Body of pancreas (tissue), 4 donors: Measurements from ENCODE around the gene ARHGAP15. TPM values are rescaled to one million over a fixed set of nuclear protein-coding genes. Genes with fewer than 3 reads are reported as not detected.

Source experiments
- ATAC-seq: fragments of 150-250 bp; one replicate; pipeline ENCODE4 v1.9.1; 2016
- DNase-seq, 4 donors: peaks; one replicate each; pipeline ENCODE4 v3.0.0-alpha.2; 2019
- H3K27ac ChIP-seq, 4 donors: fragments of 200-600 bp; sonication (generic); 1 replicate in 3 of 4; 2 replicates in 1 of 4; pipeline versions ENCODE4 v1.5.1 to v1.6.1; 2016 to 2019; ENCODE audit warnings: mild to moderate bottlenecking in 1 of 4, mixed read lengths in 1 of 4, moderate library complexity in 1 of 4
- H3K27me3 ChIP-seq, 2 donors: fragments of 200-600 bp; sonication (generic); one replicate each; pipeline ENCODE4 v1.6.0; 2016; ENCODE audit warnings: mild to moderate bottlenecking in 1 of 2
- H3K36me3 ChIP-seq, 2 donors: fragments of 200-600 bp; sonication (generic); replicated peaks in 1 of 2; 2 replicates each; pipeline ENCODE4 v1.5.1; 2016; ENCODE audit warnings: low read depth in 2 of 2; ENCODE audit not compliant: insufficient read depth in 1 of 2
- H3K4me1 ChIP-seq: fragments of 200-600 bp; sonication (generic); one replicate; pipeline ENCODE4 v1.6.0; 2016
- H3K4me3 ChIP-seq, 2 donors: fragments of 200-600 bp; sonication (generic); 1 replicate in 1 of 2; 2 replicates in 1 of 2; pipeline ENCODE4 v1.5.1; 2016 to 2019
- H3K9me3 ChIP-seq, 3 donors: fragments of 200-600 bp; sonication (generic); 1 replicate in 2 of 3; 2 replicates in 1 of 3; pipeline ENCODE4 v1.5.1; 2016
- CTCF ChIP-seq, 7 experiments: fragments of 450-650 bp in 4 of 7; fragments of 200-600 bp in 3 of 7; sonication (generic) in 3 of 7; IDR thresholded peaks; one replicate each; pipeline ENCODE4 v1.5.1; 2016 to 2019; ENCODE audit warnings: antibody characterized with exemption in 7 of 7
- POLR2A ChIP-seq, 3 donors: fragments of 450-650 bp; IDR thresholded peaks; one replicate each; pipeline ENCODE4 v1.6.1; 2016; ENCODE audit warnings: antibody characterized with exemption in 3 of 3, mild to moderate bottlenecking in 2 of 3
- WGBS, 2 donors: methylation state at CpG; one replicate each; pipeline ENCODE4 v1.1.5; 2017; 5-methylcytosine and 5-hydroxymethylcytosine counted together
- intact Hi-C: fragments of 100-400 bp; cut with DNase I; formaldehyde crosslinking; loops from one replicate; pipeline ENCODE4 v1.15.1; 2023
- total RNA-seq, 2 donors: library from RNA; depleted of rRNA; stranded (reverse); fragments of >200 nt; gene quantifications; one replicate each; pipeline ENCODE4 v1.1.0, GENCODE V29; 2016

Gene ARHGAP15
- total RNA-seq, 2 donors from 2014 or later, result 1.3 TPM; not detected in 1

DNA sequence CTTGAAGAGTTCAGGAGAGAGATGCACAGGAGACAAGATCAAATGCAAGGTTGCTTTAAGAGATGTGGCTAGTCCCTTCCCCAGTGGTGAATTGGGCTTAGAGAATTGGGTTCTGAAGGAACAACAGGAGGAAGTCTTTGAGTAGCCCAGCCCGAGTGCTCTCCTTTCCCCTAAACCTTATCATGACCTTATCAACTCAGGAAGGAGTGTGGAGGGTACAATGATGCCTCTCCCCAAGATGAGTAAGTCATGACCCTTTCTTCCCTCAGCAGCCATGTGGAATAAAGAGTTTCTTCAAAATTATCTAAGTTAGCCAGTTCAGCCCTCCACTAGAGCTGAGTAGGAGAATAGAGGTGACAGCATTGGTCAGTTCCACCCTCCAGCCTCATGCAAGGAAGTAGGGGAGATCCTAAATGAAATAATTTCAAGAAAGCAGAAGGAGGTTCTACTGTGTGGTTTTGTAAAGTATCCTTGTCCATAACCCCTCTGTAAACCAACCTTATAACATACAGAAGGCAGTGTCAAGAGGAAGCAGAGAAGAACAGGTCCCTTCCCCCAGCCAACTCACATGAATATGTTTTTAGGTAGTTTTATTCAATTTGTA is 88.4 kb downstream of the ARHGAP15 start:
- ATAC-seq, result no peak

GRCh38 chr2:143218621-143219020 is 89.4 kb downstream of the ARHGAP15 start:
- WGBS, 2 donors, result 77 to 89% methylated on average over 6 of the region's 6 CpGs
- Histone ChIP-seq H3K36me3 (no peaks in the 10 kb centered on the region), H3K27me3 (no peaks in the 10 kb centered on the region), H3K4me3 (no peak overlapping the region), H3K4me1 (no peaks in the 10 kb centered on the region), H3K27ac (no peak overlapping the region), H3K9me3 (no peaks in the 10 kb centered on the region)
- ATAC-seq (no peak), DNase-seq (no peak)
- TF ChIP-seq POLR2A (IDR thresholded peaks at IDR 0.05), result no peak
- no peak for TF ChIP-seq CTCF (IDR thresholded peaks at IDR 0.05)
- intact Hi-C loops, result no loop called here

More for the DNA sequence above, 88.4 kb downstream of the ARHGAP15 start:
- H3K9me3 ChIP-seq, result no peaks in the 10 kb centered on the region
- H3K4me3 ChIP-seq, result no peak overlapping the region
- H3K27ac ChIP-seq, result no peak overlapping the region
- no peak for DNase-seq
- no peak for TF ChIP-seq POLR2A (IDR thresholded peaks at IDR 0.05)
- TF ChIP-seq CTCF (IDR thresholded peaks at IDR 0.05), result no peak
- no peaks in the 10 kb centered on the region for H3K4me1 ChIP-seq
- 52 to 80% methylated on average over 1 of the region's 1 CpG for WGBS, 2 donors
- H3K27me3 ChIP-seq, result no peaks in the 10 kb centered on the region
- intact Hi-C loops, result no loop called here
- H3K36me3 ChIP-seq, result no peaks in the 10 kb centered on the region

DNA sequence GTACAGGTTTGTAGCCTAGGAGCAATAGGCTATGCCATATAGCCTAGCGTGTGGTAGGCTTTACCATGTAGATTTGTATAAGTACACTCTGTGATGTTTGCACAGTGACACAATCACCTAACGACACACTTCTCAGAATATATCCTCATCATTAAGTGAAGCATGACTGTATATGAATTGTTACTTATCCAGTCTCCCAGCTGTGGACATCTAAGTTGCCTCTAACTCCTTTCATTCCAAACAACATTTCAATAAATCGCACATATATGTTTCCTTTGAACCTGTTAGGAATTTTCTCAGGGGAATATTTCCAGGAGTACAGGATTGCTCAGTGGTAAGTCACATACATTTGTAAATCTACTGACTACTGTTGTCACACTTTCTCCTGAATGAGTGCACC is 90.0 kb downstream of the ARHGAP15 start:
- 67 to 82% methylated on average over 3 of the region's 3 CpGs for WGBS, 2 donors
- Histone ChIP-seq H3K4me1 (no peaks in the 10 kb centered on the region), H3K27me3 (no peaks in the 10 kb centered on the region), H3K4me3 (no peak overlapping the region), H3K27ac (no peak overlapping the region), H3K36me3 (no peaks in the 10 kb centered on the region), H3K9me3 (no peaks in the 10 kb centered on the region)
- ATAC-seq (no peak), DNase-seq (no peak)
- TF ChIP-seq CTCF (IDR thresholded peaks at IDR 0.05), result no peak
- no peak for TF ChIP-seq POLR2A (IDR thresholded peaks at IDR 0.05)
- intact Hi-C loops, result no loop called here

GRCh38 chr2:143223556-143223955 is 94.3 kb downstream of the ARHGAP15 start:
- TF ChIP-seq POLR2A (IDR thresholded peaks at IDR 0.05) (no peak), CTCF (IDR thresholded peaks at IDR 0.05) (no peak)
- Histone ChIP-seq H3K27me3 (no peaks in the 10 kb centered on the region), H3K4me3 (no peak overlapping the region), H3K36me3 (no peaks in the 10 kb centered on the region), H3K4me1 (no peaks in the 10 kb centered on the region), H3K27ac (no peak overlapping the region), H3K9me3 (no peaks in the 10 kb centered on the region)
- intact Hi-C loops, result no loop called here
- ATAC-seq (no peak), DNase-seq (no peak)
- WGBS, 2 donors, result 54 to 61% methylated on average over 1 of the region's 1 CpG

DNA sequence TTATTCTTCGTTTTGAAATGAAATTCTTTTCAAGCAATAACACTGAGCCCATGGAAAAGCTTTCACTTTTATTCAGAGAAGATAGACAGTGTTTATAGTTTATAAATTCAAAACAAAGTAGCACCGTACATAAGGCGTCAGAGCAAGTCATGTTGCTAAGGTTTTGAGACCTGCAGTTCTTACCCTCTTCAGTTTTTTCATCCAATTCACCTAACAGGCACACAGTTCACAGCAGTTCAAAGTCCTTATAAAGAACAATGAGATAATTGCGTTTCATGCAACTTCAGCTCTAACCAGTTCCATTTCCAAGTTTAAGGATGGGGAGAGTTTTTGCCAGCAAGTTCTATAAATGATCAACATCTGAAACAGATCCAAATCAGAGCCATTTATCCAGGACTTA is 96.7 kb downstream of the ARHGAP15 start:
- 45% methylated on average over 4 of the region's 4 CpGs for WGBS, 2 donors
- intact Hi-C loops, result no loop called here
- Histone ChIP-seq H3K9me3 (no peaks in the 10 kb centered on the region), H3K27ac (no peak overlapping the region), H3K4me1 (no peaks in the 10 kb centered on the region), H3K4me3 (no peak overlapping the region), H3K36me3 (no peaks in the 10 kb centered on the region), H3K27me3 (no peaks in the 10 kb centered on the region)
- DNase-seq (no peak), ATAC-seq (no peak)
- TF ChIP-seq POLR2A (IDR thresholded peaks at IDR 0.05) (no peak), CTCF (IDR thresholded peaks at IDR 0.05) (no peak)
